AG09309 (cell line): ENCODE data around the gene PRKACG.

Experiments
- DNase-seq: peaks from one replicate; pipeline ENCODE4 v3.0.0-alpha.2; 2010; ENCODE audit warnings: low read depth
- H3K4me3 ChIP-seq: 2 replicates; pipeline ENCODE4 v1.5.1; 2011; ENCODE audit warnings: mild to moderate bottlenecking, low read depth, low read length, moderate library complexity; ENCODE audit not compliant: control insufficient read depth
- TF ChIP-seq, protein P1 (sequence below): IDR thresholded peaks from 2 replicates; pipeline ENCODE4 v1.5.1; 2011; ENCODE audit warnings: mild to moderate bottlenecking, low read depth, low read length, inconsistent platforms; ENCODE audit not compliant: insufficient read depth, control insufficient read depth; ENCODE audit errors: missing control alignments

The PRKACG gene

DNA sequence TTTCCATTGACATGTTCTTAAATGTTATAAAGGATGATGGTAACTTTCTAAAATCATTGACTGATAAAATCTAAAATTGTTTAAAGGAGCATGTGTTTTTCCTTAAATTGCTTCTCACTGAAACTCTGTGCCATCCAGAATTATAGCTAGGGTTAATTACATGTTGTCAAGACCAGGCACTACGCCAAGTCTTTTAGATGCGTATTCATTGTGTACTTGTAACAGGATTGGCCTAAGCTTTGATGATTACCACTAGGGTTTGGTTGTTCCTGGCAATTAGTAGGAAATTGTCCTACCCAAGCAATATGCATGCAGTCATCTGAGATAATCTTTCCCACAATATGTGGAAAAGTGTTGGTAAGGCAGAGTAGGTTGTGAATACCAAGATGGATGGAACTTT, 43.8 kb downstream of the PRKACG start:
- no peak for DNase-seq
- H3K4me3 ChIP-seq = no peak overlapping the region
- TF ChIP-seq, protein P1, sequence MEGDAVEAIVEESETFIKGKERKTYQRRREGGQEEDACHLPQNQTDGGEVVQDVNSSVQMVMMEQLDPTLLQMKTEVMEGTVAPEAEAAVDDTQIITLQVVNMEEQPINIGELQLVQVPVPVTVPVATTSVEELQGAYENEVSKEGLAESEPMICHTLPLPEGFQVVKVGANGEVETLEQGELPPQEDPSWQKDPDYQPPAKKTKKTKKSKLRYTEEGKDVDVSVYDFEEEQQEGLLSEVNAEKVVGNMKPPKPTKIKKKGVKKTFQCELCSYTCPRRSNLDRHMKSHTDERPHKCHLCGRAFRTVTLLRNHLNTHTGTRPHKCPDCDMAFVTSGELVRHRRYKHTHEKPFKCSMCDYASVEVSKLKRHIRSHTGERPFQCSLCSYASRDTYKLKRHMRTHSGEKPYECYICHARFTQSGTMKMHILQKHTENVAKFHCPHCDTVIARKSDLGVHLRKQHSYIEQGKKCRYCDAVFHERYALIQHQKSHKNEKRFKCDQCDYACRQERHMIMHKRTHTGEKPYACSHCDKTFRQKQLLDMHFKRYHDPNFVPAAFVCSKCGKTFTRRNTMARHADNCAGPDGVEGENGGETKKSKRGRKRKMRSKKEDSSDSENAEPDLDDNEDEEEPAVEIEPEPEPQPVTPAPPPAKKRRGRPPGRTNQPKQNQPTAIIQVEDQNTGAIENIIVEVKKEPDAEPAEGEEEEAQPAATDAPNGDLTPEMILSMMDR = no peak

DNA sequence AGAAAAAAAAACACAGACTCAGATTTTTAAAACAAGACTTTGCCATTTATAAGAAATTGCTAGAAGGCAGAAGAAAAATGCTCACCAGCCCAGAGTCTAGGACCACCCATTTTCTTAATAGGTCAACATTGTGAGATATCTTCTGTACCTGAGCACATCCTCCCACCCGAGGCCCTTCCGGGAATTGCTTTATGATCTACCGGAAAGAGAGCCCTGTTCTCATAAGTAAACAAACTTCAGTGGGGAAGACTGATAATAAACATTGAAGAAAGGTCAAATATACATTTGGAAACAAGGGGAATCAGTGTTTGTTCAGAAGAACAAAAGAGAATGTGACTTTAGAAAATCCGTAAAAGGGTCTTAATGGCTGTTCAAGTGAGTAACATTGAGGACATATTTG, 44.4 kb downstream of the PRKACG start:
- no peak for DNase-seq
- TF ChIP-seq, protein P1 = no peak

DNA sequence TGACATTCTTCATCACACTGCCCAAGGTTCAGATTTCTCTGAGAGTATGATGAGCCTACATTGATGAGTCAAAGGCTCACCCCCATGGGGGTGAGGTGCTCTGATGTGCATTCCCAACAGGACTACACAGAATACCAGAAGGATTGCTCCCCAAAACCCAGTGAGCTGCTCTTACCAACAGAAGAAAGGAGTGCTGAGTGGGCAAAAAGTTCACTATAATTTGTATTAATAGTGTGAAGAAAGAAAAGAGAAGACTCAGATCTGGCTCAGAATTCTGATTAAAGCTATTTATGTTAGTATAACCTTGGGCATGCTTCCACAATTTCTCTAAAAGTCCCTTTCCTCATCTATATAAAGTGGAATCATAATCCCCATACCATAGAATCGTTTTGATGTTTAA, 46.1 kb downstream of the PRKACG start:
- TF ChIP-seq, protein P1 = no peak
- H3K4me3 ChIP-seq = no peak overlapping the region
- DNase-seq = no peak

More for the DNA sequence above, 44.4 kb downstream of the PRKACG start:
- no peak overlapping the region for H3K4me3 ChIP-seq

DNA sequence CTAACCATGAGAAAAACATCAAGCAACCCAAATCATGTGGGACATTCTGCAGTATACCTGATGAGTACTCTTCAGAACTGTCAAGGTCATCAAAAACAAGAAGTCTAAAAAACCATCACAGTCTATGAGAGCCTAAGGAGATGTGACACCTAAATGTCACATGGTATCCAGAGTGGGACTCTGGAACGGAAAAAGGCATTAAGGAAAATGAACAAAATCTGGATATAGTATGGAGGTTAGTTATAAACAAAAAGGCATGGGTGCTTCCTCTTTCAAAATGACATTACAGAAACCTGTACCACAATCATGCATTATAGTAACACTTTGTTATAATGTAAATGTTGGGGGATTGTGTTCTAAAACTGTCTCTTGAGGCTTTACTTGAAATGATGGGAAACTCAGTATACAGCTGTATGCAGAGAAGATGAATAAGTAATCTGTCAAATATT, 47.4 kb downstream of the PRKACG start:
- H3K4me3 ChIP-seq = no peak overlapping the region
- TF ChIP-seq, protein P1 = no peak
- DNase-seq = no peak

DNA sequence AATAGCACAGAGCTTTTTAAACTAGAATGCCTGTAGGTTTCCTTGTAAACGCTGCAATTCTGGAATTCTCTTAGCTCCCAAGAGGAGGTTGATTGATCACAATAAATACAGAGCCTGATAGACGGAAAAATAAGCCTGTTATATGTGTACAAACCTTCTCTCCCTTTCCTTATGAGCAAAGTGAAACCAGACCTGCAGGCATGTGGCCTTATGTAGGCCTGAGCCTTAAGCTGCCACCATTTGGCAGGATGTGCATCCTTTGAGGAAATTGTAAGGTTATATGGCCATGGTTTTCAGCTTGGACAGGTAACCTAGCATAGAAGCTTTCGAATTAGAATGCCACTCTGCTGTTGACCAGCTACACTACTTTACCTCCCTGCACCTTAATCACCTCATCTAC, 49.1 kb downstream of the PRKACG start:
- DNase-seq = no peak
- no peak overlapping the region for H3K4me3 ChIP-seq
- TF ChIP-seq, protein P1 = no peak

DNA sequence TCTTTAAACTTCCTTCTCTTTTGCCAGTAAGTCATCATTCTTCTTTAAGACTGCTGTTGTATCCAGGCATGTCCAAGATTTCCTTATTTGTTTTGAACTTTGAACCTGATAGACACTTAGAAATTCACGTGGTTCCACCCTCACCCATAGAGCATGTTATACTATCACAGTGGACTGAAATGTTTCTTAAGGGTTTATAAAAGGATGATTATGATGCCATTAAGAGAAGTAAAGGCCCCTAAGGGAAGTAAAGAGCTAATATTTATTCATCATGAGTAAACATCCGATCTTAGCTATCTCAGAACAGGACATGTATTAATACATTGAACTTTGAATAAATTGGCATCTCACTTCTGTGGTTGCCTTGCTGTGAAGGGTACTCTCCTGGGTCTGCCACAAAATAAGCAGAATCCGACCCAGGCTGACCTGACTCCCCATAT, 49.8 kb downstream of the PRKACG start:
- no peak overlapping the region for H3K4me3 ChIP-seq
- no peak for DNase-seq
- TF ChIP-seq, protein P1 = no peak

DNA sequence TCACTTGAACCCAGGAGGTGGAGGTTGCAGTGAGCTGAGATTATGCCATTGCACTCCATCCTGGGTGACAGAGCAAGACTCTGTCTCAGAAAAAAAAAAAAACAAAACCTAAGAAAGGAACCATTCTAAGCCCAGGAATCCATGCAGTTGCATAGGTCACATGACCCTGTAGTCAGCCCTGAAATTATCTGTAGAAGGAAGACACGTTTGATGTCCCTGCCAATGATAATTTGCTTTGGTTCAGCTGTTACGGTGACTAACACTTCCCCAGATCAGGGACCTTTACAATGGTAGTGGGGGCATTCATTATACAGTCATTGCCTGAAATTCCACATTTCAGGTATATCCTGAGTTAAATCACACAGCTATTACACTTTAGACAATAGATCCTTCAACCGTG, 50.5 kb downstream of the PRKACG start:
- TF ChIP-seq, protein P1 = no peak
- DNase-seq = no peak
- H3K4me3 ChIP-seq = no peak overlapping the region
